GM21381 (cell line): ENCODE measurements around the gene EDC4.
"Not testable (repeated sequence)": the region's sequence is repeated elsewhere in the genome, so short reads cannot be mapped to it uniquely, and the experiment has no call there.

Experiments
- ATAC-seq: cut with Tn5 transposase; IDR thresholded peaks from one replicate; pipeline ENCODE4 v1.9.1; 2021; ENCODE audit warnings: mild to moderate bottlenecking, moderate library complexity; ENCODE audit not compliant: unreplicated experiment

EDC4 gene

DNA sequence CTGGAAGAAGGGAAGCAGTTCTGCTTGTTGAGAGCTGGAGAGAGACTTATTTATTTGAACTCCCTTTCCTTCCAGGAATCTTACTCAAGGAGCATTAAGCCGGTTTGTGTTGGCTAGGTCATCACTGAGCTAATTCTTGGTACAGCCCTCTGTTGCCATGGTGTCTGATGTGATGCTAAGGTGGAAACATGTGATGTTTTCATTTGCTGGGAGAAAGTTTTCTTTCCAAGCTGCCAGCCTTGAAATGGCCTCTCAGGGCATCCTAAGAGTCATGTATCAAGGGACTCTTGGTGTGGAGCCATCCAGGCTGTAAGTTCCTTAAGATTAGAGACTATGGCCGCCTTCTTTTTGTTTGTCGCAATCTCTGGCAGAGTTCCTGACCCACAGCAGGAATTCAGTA lies 24.4 kb downstream of the EDC4 start:
- ATAC-seq: no peak

DNA sequence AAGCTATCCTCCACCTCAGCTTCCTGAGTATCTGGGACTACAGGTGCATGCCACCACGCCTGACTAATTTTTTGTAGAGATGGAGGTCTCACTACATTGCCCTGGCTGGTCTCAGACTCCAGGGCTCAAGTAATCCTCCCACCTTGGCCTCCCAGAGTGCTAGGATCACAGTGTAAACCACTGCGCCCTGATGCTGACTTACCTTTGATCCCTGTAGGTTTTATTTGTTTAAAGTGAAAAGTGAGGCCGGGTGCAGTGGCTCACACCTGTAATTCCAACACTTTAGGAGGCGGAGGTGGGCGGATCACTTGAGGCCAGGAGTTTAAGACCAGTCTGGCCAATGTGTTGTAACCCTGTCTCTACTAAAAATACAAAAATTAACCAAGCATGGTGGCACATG lies 28.9 kb downstream of the EDC4 start:
- no peak for ATAC-seq

DNA sequence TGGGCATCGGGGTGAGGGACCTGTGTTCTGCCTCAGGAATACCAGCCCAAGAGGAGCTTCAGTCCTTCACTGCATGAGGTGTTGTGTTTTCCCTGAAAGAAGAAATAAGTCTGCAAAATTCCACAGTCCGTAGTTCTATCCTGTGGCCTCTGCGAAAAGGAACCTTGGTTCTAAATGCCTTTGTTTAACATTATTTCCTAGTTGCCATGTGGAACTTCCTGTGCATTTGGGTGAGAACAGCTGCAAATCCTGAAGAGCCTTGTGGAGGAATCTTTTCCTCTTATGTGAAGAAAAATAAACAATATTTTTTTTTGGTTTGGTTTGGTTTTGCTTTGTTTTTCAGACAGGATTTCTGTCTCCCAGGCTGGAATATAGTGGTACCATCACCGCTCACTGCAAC lies 30.0 kb downstream of the EDC4 start:
- ATAC-seq: no peak

DNA sequence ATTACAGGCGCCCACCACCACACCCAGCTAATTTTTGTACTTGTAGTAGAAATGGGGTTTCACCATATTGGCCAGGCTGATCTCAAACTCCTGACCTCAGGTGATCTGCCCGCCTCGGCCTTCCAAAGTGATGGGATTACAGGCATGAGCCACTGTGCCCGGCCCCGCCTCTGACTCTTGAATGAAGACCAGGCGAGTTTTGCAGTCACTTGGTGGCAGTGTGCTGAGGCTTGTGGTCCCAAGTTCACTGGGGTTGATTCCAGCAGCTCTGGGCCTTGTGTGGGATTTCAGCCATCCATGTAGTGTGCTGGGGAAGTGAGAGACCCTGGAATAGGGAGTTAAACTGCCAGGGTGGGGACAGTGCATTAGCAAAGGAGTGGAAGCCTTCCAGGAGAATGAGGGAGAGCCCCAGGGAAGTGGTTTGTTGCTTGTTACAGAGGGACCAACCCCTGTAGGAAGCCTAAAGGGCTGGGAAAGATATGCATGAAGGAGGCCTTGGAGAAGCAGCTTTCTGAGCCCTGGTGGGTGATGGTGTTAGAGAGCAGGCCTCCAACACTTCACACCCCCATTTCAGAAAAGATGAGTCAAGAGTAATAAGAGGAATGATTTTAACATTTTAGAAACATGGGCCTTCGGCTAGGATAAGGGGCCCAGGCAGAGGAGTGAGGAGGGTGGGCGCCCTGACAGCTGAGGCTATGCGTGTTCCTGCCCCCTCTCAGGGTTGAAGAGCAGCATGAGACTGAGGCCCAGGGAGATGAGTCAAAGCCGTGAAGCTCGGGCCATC lies 34.7 kb downstream of the EDC4 start:
- ATAC-seq: no peak

DNA sequence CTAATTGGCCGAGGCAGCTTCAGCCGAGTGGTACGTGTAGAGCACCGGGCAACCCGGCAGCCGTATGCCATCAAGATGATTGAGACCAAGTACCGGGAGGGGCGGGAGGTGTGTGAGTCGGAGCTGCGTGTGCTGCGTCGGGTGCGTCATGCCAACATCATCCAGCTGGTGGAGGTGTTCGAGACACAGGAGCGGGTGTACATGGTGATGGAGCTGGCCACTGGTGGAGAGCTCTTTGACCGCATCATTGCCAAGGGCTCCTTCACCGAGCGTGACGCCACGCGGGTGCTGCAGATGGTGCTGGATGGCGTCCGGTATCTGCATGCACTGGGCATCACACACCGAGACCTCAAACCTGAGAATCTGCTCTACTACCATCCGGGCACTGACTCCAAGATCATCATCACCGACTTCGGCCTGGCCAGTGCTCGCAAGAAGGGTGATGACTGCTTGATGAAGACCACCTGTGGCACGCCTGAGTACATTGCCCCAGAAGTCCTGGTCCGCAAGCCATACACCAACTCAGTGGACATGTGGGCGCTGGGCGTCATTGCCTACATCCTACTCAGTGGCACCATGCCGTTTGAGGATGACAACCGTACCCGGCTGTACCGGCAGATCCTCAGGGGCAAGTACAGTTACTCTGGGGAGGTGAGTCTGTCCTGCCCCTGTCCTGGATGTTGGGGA lies 36.3 kb downstream of the EDC4 start:
- no peak for ATAC-seq

DNA sequence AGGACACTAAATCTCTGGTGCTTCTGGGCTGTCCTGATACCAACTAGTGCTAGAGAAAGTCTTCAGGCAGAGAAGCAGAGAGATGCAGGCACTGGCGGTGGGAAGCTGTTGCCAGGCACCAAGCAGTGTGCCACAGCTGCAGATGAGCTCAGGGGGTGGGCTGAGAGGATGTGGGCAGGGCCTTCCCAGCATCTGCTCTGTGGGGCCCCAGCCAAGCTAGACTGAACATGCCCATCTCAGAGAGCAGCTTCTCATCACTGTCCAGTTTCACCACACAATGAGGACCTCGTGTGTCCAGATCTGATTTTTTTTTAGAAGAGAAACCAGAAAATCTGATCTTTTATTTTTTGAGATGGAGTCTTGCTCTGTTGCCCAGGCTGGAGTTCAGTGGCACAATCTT lies 37.3 kb downstream of the EDC4 start:
- no peak for ATAC-seq

DNA sequence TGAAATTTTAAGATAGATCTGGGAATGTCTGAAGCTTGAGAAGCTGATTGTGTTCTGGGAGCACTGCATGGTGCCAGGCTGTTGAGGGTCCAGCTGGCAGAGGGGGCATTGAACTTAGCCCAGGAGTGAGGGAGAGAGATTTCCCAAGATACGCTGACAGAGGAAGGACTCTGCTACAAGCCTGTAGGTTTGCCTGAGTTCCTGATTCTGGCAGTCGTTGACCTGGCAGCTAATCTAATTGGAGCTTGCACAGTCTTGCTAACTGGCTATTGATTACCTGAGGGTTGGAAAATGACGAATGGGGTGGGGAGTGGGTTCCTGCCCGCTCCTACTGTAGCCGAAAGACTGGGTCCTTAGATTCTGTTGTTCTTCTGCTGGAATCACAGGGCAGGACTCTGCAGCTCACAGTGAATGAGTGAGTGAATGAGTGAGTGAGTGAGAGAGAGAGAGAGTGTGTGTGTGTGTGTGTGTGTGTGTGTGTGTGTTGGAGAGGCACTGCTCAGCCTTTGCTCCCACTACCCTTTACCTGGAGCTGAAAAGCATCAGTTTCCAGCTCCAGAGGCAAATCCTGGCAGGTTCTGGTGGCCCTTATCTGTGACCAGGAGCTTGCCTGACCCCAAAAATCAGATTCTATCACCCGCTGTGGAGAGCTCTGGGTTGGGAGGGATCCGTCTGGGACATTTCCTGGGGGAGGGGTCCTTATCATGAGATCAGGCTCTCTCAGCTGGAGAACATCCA lies 42.1 kb downstream of the EDC4 start:
- no peak for ATAC-seq

DNA sequence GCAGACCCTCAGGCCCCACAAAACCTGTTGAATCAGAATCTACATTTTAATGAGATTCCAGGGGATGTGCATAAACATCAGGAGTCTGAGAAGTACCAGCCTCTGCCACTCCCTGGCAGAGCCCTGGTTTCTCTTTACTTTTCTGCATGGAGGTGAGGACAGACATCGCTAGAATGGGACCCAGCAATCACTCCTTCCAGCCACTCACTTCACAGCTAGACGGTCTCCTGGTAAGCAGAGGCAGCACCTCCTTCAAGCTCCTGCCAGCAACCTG lies 42.6 kb downstream of the EDC4 start:
- ATAC-seq: not testable (repeated sequence)

DNA sequence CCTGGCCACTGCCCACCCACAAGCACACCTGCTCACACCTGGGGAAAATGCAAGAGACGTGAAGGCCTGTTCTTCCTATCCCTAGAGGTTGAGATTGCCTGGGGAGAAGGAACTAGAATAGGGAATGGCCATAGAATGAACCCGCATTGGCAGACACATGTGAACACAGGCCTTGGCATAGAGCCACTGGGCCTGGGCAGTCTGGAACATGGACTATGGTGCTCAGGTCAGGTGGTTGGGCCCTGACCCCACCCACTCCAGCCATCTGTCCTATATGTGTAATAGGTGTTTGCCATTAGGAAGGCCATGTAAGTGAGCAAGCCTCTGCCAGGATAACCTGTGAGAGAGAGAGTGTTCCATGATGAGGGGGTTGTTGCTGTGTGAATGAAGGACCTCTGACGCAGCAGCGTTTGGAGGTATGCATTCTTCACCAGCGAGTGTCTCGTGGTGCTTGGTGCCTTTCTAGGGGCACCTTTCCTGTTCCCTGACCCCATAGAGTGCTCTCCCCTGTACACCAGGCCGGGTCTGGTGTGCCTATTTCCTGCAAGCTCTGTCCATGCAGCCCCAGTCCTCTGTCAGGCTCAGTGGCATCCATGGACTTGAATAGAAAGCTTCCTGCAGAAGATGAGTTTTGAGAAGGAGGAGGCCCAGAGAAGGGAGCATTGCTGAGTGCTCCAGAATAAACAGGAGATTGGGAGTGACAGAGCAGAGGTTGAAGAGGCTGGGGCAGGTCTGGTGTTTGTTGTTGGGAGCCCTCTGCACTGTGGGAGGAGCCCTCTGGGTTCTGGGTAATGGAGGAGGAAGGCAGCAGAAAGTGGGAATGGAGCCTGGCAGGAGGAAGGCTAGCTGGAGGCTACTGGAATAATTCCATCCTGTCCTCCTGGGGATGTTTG lies 43.2 kb downstream of the EDC4 start:
- no peak for ATAC-seq

DNA sequence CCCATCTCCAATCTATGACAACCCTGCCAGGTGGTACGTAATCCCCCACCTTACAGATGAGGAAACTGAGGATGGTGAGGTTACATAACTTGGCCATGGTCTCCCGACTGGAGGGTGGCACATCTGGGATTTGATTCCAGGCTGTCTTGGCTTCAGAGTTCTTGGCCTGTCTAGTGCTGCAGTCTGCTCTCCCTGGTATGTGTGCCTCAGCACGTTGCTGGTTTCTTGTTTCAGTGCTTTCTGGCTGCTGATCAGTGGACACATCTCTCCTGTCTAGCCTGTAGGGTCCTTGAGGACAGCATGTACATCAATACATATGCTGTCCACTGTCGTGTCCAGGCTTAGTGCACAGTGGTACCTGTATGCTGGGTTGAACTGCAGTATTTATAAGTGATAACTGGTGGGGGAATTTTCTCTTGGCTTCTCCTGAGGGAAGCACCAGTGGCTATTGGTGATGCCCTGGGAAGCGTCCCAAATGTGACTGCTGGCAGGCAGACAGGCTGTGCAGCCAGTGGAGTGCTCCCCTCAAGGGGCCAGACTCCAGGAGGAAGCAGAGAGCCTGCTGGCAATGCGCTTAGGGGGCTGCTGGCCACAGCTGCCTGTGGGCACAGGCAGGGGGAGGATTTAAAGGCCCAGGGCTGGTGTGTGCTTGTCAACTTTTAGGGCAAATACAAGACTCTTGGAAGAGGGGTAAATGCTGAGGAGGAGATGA lies 44.4 kb downstream of the EDC4 start:
- ATAC-seq: no peak

DNA sequence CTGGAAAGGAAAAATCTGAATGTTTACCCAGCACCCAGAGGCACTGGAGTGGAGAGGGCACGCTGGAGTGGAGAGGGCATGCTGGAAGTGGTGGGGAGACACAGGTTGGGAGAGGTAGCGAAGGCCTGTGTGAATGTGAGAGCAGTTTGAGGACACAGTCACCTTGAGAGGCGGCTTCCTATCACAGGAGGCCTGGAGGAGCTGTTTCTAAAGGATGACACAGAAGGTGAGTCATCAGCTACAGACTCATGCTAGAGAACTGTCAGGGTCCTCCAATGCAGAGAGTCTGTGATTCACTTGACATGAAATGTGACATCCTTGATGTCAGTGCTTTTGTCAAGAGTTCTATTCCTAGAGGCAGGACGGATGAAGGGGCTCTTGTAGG lies 45.0 kb downstream of the EDC4 start:
- no peak for ATAC-seq

DNA sequence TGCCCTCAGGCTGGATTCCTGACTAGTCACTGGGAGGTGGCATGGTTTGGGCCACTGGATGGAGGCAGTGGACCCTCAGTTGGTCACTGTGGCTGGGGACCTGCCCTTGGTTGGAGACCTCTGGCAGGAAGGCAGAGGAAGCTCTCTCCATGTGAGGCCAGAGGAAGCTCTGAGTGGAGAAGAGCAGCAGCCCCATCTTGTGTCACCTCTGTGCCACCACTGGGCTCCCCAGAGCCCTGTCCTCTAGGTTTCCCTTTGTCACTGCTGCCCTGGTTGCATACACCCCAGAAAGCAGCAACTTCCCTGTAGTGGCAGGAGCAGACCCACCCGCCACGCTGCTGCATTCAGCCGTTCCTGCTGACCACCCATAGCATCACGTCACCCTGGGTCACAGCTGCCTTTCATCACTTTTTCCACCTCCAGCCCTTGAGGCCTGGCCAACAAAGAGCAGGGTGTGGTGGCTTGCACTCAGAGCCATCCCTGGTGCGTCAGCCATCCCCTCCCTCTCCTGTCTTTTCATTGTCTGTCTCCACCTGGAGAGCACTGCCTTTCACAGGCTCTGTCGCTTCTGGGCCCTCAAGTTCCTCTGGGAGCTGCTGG lies 46.9 kb downstream of the EDC4 start:
- no peak for ATAC-seq

DNA sequence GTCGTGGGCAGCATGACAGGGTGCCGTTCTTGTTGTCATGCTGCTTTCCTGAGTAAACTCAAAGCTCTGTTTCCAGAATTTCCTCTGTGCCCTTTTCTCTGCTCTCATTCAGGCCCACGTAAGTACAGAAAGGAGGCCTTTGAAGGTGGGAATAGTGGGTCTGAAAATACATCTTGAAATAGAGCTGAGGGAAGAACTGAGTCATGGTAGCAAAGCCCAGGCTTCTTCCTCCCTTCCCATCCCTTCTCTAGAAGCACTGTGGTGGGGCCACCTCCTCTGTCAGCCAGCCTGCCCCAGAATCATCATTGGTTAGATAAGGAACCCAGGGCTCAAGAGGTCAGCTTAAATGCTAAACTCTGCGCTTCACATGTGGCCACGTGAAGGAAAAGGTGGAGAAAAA lies 49.4 kb downstream of the EDC4 start:
- no peak for ATAC-seq

DNA sequence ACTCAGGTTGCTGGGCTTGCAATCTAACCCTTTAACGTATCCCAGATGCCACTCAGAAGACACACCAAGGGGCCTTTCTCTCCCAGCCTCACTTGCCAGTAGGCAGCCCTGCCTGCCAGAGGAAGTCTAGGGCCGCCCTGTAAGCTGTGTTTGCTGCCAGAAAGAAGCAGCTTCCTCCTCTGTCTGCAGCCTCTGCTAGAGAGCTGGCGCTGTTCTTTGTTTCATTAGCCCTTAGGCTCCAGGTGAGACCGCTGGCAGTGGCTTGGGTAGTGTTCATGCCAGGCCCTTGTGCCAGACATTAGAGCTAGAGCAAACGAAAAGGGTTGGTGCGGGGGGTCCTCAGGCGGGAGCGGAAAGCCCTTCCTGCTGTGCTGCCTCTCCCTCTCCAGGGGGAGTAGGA lies 49.9 kb downstream of the EDC4 start:
- ATAC-seq: no peak

DNA sequence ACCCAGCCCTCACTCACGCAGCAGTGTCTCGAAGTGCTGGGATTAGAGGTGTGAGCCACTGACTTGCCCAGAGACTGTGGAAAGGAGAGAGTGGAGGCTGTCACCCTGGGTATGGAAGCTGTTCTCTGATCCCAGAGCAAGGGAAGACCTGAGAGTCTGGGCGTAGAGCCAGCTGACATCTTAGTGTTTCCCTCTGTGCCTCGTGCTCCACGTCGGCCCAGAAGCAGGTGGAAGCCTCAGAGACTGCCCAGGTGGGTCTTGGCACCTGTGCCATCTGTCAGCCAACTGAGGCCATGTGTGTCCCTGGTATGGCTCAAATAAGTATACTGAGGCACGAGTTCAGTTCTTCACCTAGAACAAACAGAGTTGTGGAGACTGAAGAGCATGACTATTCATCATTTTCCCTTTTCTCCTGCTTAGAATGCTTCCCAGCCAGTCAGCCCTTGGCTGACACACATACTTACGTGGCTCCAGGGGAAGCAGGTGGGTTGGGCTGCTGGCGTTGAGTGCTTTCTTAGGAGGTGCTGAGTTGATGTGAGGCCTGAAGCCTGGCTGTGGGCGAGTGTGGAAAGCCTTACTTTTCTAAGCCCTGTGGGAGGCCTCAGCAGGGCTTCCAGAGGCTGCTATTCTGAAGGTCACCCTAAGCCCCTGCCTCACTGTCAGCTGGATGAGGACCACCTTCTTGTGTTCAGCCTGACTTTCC lies 50.7 kb downstream of the EDC4 start:
- ATAC-seq: no peak

DNA sequence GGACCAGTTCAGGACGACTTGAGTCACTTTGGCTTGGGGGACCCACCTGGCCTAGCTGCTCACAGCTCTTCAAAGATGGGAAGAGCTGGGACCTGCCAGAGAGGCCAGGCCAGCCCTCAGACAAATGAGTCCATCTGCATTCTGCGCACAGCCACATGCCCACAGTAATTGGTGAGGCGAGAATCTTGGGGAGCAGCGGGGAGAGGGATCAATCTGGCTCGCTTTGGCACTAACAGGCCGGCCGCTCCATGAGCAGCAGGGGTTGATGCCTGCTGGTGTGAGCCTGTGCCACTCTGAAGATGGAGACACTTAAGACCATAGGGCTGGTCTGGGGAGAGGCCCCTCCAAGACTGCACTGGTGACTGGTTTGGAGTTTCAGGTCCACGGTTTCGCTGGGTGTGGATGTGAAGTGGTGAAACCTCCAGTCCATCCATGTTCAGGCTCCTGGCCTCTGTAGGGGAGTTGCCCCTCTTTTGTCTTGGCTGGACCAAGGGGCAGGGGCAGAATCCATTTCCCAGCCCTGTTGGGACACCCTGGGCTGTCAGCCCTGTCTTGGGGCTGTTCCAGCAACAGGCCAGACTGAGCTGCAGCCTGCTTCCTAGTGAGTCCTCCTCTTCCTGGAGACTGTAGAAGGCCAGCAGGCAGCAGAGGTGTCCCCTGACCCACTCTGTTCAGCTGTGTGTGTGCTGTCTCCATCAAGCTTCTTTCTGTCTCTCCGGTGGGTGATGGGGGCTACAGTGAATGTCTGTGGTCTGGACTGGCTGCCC lies 51.5 kb downstream of the EDC4 start:
- ATAC-seq: no peak

DNA sequence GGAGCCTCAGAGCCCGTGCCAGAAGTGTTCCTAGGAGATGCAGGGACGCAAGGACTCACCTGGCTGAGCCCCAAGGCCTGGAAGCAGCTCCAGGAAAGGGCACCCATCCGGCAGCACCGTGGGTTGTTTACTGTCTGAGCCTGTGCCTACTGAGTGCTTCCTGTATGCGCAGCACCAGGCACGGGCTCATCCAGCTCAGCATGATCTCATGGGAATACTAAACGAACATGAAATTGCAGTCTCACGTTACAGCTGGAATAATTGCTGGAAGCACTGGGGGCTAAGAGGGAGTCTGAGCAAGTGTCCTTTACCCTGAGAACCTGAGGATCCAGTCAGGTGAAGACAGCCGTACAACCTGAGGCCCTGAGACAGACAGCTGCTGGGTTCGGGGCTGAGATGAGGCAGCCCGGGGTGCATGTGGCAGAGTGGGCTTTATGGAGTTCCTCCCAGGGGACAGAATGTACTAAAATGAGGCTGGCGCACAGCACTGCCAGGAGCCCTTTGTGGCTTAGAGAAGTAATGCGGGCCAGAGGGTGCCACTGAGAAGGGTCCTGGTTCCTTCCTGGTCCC lies 53.4 kb downstream of the EDC4 start:
- no peak for ATAC-seq

DNA sequence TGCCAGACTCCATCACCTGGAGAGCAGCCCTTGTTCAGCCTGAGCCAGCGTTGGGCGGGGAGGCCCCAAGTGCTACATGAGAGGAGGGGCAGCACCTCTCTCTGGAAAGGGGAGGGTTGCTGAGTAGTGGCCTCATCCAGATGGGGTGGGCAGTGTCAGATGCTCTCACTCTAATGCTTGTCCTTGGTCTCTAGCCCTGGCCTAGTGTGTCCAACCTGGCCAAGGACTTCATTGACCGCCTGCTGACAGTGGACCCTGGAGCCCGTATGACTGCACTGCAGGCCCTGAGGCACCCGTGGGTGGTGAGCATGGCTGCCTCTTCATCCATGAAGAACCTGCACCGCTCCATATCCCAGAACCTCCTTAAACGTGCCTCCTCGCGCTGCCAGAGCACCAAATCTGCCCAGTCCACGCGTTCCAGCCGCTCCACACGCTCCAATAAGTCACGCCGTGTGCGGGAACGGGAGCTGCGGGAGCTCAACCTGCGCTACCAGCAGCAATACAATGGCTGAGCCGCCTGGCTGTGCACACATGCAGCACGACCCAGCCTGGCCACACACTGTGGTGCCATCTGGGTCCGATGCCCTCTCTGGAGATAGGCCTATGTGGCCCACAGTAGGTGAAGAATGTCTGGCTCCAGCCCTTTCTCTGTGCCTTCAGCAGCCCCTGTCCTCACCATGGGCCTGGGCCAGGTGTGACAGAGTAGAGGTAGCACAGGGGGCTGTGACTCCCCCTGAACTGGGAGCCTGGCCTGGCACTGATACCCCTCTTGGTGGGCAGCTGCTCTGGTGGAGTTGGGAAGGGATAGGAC lies 54.5 kb downstream of the EDC4 start:
- no peak for ATAC-seq
